Right lobe of liver (tissue), 6 donors: ENCODE results near the gene TIMM23. TPM values are rescaled to one million over a fixed set of nuclear protein-coding genes. Genes with fewer than 3 reads are reported as not detected.
"Not testable (repeated sequence)": the region's sequence is repeated elsewhere in the genome, so short reads cannot be mapped to it uniquely, and the experiment has no call there.

Experiments used
- ATAC-seq, 4 donors: fragments of 200-7000 bp; cut with Tn5 transposase; one replicate each; pipeline ENCODE4 v1.9.1; 2020; ENCODE audit warnings: mild to moderate bottlenecking in 4 of 4, moderate library complexity in 4 of 4
- DNase-seq, 3 donors: peaks; one replicate each; pipeline ENCODE4 v3.0.0-alpha.2; 2020
- H3K27ac ChIP-seq, 3 donors: fragments of 200-600 bp; one replicate each; pipeline ENCODE4 v1.8.0; 2022
- H3K27me3 ChIP-seq, 2 donors: fragments of 200-600 bp; one replicate each; pipeline ENCODE4 v1.8.0; 2022
- H3K36me3 ChIP-seq, 4 donors: fragments of 200-600 bp; sonication (generic) in 1 of 4; one replicate each; pipeline versions ENCODE4 v1.5.1 to v1.8.0; 2017 to 2022; ENCODE audit warnings: control low read depth in 1 of 4
- H3K4me1 ChIP-seq, 4 donors: fragments of 200-600 bp; sonication (generic) in 1 of 4; one replicate each; pipeline versions ENCODE4 v1.5.1 to v1.8.0; 2017 to 2022; ENCODE audit warnings: control low read depth in 1 of 4
- H3K4me3 ChIP-seq, 3 donors: fragments of 200-600 bp; one replicate each; pipeline ENCODE4 v1.8.0; 2022
- H3K9me3 ChIP-seq, 4 donors: fragments of 200-600 bp; sonication (generic) in 1 of 4; one replicate each; pipeline versions ENCODE4 v1.5.1 to v1.8.0; 2017 to 2022; ENCODE audit warnings: control low read depth in 1 of 4
- WGBS: methylation state at CpG from one replicate; pipeline ENCODE4 v1.1.6; 2018; ENCODE audit warnings: low coverage, low lambda C conversion rate; ENCODE audit not compliant: insufficient coverage; ENCODE audit errors: missing lambda C conversion rate; 5-methylcytosine and 5-hydroxymethylcytosine counted together
- intact Hi-C, 2 donors: fragments of 100-400 bp; cut with DNase I; formaldehyde crosslinking; loops; one replicate each; pipeline versions ENCODE4 v1.11.2 to v1.14.1; 2022
- total RNA-seq, 6 experiments: library from RNA; depleted of rRNA in 2 of 6; stranded (reverse); fragments of >200 nt in 2 of 6; fragmentation: NEBNext Ultra II Directional in 3 of 6; extraction: Animal tissue kit (Norgen Biotek cat#: 25700) in 3 of 6; gene quantifications; one replicate each; pipeline versions ENCODE4 v1.1.0 to v1.2.4, GENCODE V29; 2016 to 2023
- donor health status: DM: no; HTN: yes; CAD: no.
- donor health status: DM: no; HTN: no; CAD: no.
- donor health status: DM: no; HTN: no; CAD: no.
- donor health status: DM: no; HTN: yes; CAD: no.
- donor health status: DM: no; HTN: yes; CAD: no.

TIMM23 gene
- total RNA-seq, 6 experiments from 2014 or later = 22.2 to 65.7 (median 30.3) TPM

- H3K4me3 ChIP-seq, ATAC-seq, H3K9me3 ChIP-seq, H3K4me1 ChIP-seq, H3K27ac ChIP-seq, DNase-seq, H3K27me3 ChIP-seq, intact Hi-C loops, H3K36me3 ChIP-seq: not testable (repeated sequence)
- WGBS = 89% methylated on average over 3 of the region's 6 CpGs
Observed at GRCh38 chr10:45956634-45957033, 15.7 kb upstream of the TIMM23 start.

- H3K36me3 ChIP-seq, H3K27ac ChIP-seq, ATAC-seq, DNase-seq, H3K9me3 ChIP-seq, H3K4me1 ChIP-seq, H3K4me3 ChIP-seq, intact Hi-C loops, H3K27me3 ChIP-seq: not testable (repeated sequence)
- WGBS = 95% methylated on average over 6 of the region's 6 CpGs
Observed at GRCh38 chr10:45957928-45958327, 14.4 kb upstream of the TIMM23 start.

DNA sequence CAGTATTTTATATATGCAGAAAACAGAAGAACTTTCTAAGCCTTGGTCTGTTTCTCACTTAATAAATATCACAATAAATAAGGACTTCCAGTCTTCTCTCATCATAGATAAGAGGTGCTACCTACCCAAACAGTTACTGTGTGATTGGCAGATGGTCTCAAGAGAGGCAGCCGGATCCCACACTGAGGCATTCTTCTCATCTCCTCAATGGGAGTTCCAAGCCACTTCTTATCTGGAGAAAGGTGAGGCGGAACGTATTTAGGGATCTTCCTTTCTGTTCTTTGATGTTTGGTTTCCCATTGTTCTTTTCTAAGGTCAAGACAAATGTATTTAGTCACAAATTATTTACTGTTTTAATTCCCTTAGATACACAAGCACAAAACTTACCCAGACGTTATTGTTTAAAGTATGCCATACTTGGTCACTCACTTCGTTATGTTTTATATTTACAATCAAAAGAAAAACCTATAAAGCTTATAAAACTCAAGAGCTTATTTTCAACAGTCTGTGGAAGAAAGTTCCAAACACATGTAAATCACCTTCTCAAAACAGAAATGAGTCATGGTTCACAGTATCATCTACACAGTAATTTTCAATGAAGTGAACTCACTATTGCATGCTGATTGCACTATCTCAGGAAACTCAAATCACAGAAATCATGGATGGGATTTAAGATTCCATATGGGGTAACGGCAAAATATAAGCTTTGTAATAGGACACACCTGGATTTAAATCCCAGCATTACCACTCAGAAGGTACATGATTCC, 9.4 kb upstream of the TIMM23 start:
- H3K36me3 ChIP-seq, ATAC-seq, H3K9me3 ChIP-seq, H3K27ac ChIP-seq, DNase-seq, H3K4me3 ChIP-seq, intact Hi-C loops, H3K4me1 ChIP-seq, H3K27me3 ChIP-seq: not testable (repeated sequence)
- WGBS = 85% methylated on average over 6 of the region's 6 CpGs

GRCh38 chr10:45971019-45971418, 1.3 kb upstream of the TIMM23 start:
- H3K9me3 ChIP-seq, ATAC-seq, H3K27ac ChIP-seq, H3K36me3 ChIP-seq, intact Hi-C loops, DNase-seq, H3K27me3 ChIP-seq: not testable (repeated sequence)
- H3K4me1 ChIP-seq = peaks cover 0 to 11% (median 2%) of the 10 kb centered on the region in 4 donors
- H3K4me3 ChIP-seq = peak overlapping the region in 1 of 3 donors; percentile 95
- WGBS = 59% methylated on average over 13 of the region's 14 CpGs

GRCh38 chr10:45971742-45972105, 565 bp upstream of the TIMM23 start:
- Histone ChIP-seq H3K27ac (peak overlapping the region in 2 of 3 donors; percentile 43 to 53), H3K4me1 (peaks cover 0 to 11% (median 2%) of the 10 kb centered on the region in 4 donors), H3K4me3 (peak overlapping the region; percentile 85 to 95 (median 90))
- H3K36me3 ChIP-seq, DNase-seq, intact Hi-C loops, H3K27me3 ChIP-seq, H3K9me3 ChIP-seq: not testable (repeated sequence)
- WGBS = 0% methylated on average over 10 of the region's 25 CpGs
- ATAC-seq = peak; percentile 18 to 59 (median 38)

- Histone ChIP-seq H3K27ac (peak overlapping the region in 1 of 3 donors; percentile 53), H3K4me1 (peaks cover 0 to 11% (median 2%) of the 10 kb centered on the region in 4 donors), H3K4me3 (peak overlapping the region; percentile 85 to 95 (median 90))
- H3K36me3 ChIP-seq, H3K27me3 ChIP-seq, DNase-seq, intact Hi-C loops, H3K9me3 ChIP-seq: not testable (repeated sequence)
- peak in 3 of 4 donors; percentile 16 to 24 (median 18) for ATAC-seq
- 0% methylated on average over 9 of the region's 10 CpGs for WGBS
Observed at GRCh38 chr10:45972813-45973169, 502 bp downstream of the TIMM23 start.

DNA sequence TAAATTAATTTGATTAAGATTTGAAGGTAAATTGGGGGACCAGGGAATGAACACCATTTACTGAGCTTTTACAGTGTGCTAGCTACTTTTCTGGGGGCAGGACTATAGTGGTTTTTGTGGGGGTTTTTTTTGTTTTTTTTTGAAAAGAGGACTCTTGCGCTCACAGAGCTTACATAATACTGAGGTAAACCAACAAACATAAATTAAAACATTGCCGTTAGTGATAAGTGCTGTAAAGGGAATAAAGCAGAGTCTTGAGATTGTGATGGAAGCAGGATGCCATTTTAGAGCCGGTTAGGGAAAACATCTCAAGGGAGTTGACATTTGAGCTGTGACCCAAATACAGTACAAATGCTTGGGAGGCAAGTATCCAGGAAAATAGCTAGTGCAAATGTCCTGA, 1.8 kb downstream of the TIMM23 start:
- DNase-seq, H3K4me3 ChIP-seq, intact Hi-C loops, H3K36me3 ChIP-seq, H3K27me3 ChIP-seq, H3K27ac ChIP-seq, H3K9me3 ChIP-seq, ATAC-seq: not testable (repeated sequence)
- WGBS = 25% methylated on average over 3 of the region's 3 CpGs
- H3K4me1 ChIP-seq = peaks cover 0 to 11% (median 2%) of the 10 kb centered on the region in 4 donors

DNA sequence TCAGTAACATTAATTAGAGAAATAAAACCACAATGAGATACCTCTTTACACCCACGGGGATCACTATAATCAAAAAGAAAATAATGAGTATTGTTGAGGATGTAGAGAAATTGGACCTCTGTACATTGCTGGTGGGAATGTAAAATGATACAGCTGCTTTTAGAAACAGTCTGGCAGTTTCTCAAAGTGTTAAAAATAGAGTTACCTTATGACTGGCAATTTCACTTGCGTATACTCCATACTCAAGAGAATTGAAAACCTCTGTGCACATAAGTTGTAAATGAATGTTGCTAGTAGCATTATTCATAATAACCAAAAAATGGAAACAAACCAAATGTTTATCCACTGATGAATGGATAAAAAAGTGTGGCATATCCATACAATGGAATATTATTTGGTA, 6.3 kb downstream of the TIMM23 start:
- ATAC-seq, H3K4me3 ChIP-seq, intact Hi-C loops, H3K27me3 ChIP-seq, H3K36me3 ChIP-seq, H3K27ac ChIP-seq, DNase-seq, H3K4me1 ChIP-seq, H3K9me3 ChIP-seq: not testable (repeated sequence)
- WGBS = 86% methylated on average over 1 of the region's 2 CpGs

DNA sequence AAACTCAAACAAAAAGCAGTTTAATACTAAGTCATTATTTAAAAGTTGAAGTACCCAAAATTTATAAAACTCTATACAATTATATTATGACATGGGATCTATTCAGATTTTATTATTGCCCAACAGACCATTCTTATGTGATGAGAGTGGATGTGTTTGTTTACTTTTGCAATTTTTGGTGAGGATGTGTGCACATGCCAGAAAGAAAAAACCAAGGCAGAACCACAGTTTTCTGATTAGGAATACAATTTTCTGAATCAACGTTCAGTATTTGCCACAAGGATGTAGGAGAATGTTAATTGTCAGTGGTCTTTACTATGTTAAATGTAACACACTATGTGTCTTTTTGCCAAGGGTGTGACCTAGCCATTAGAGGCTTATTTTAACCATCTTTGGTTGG, 9.1 kb downstream of the TIMM23 start:
- H3K27me3 ChIP-seq, intact Hi-C loops, H3K4me3 ChIP-seq, DNase-seq, ATAC-seq, H3K27ac ChIP-seq, H3K9me3 ChIP-seq, H3K36me3 ChIP-seq: not testable (repeated sequence)
- peaks cover 0 to 12% (median 5%) of the 10 kb centered on the region in 4 donors for H3K4me1 ChIP-seq
- 20% methylated on average over 1 of the region's 1 CpG for whole genome bisulfite sequencing
